Brain microvascular endothelial cell (primary cell): ENCODE results near the gene NISCH.

ENCODE experiments used
- DNase-seq: peaks from one replicate; pipeline ENCODE4 v3.0.0-alpha.2; 2020
- H3K27ac ChIP-seq: fragments of 250-450 bp; sonication (Bioruptor Pico); 2 replicates; pipeline ENCODE4 v1.5.1; 2020; ENCODE audit warnings: mild to moderate bottlenecking, moderate library complexity
- H3K27me3 ChIP-seq: fragments of 250-450 bp; sonication (Bioruptor Pico); replicated peaks from 2 replicates; pipeline ENCODE4 v1.5.1; 2020; ENCODE audit warnings: mild to moderate bottlenecking
- H3K36me3 ChIP-seq: fragments of 250-450 bp; sonication (Bioruptor Pico); replicated peaks from 2 replicates; pipeline ENCODE4 v1.5.1; 2020; ENCODE audit warnings: mild to moderate bottlenecking
- H3K4me3 ChIP-seq: 2 replicates; pipeline ENCODE4 v1.5.1; 2011; ENCODE audit warnings: low read depth, mild to moderate bottlenecking, control low read depth, low read length, moderate library complexity
- in situ Hi-C: cut with HindIII; loops from 2 replicates; pipeline ENCODE4 v1.10.0; 2017; ENCODE audit warnings: low sequenced_read_pairs, low pct_ligation_motif_present
- TF ChIP-seq, protein P1 (sequence below): IDR thresholded peaks from 2 replicates; pipeline ENCODE4 v1.5.1; 2011; ENCODE audit warnings: low read depth, mild to moderate bottlenecking, moderate library complexity, low read length, control low read depth, inconsistent platforms; ENCODE audit errors: missing control alignments

The NISCH gene

DNA sequence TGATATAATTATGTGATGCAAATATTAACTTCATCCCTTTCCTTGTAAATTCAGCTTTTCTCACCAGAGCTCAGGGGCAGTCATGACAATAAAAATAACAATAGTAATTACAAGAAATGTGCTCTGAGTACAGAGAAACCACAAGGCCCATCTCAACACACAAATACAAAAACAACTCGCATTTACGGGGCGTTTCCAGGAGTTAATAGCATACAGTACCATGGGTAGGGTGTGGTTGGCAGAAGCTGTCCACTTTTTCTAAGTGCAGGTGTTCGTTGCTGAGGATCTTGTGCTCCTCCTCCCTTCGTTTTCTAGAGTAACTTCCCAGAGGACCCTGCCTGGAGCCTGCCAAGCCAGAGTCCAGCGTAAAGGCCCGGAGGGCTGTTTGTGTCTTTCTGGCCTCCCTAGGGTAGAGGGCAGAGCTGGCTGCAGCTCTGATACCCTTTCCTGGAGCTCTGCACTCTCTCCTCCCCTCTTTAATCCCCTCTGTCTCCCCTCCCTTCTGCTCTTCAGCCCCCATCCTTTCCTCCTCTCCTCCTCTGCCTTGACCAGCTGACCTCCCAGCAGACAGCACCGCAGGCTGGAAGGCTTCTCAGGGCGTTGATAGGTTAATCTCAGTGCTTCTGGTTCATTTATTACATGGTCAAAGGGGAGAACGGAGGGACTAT is 21.9 kb upstream of the NISCH start:
- H3K36me3 ChIP-seq, result no peaks in the 10 kb centered on the region
- H3K27me3 ChIP-seq, result no peaks in the 10 kb centered on the region
- in situ Hi-C loops, result no loop called here
- no peak for DNase-seq
- TF ChIP-seq, protein P1, sequence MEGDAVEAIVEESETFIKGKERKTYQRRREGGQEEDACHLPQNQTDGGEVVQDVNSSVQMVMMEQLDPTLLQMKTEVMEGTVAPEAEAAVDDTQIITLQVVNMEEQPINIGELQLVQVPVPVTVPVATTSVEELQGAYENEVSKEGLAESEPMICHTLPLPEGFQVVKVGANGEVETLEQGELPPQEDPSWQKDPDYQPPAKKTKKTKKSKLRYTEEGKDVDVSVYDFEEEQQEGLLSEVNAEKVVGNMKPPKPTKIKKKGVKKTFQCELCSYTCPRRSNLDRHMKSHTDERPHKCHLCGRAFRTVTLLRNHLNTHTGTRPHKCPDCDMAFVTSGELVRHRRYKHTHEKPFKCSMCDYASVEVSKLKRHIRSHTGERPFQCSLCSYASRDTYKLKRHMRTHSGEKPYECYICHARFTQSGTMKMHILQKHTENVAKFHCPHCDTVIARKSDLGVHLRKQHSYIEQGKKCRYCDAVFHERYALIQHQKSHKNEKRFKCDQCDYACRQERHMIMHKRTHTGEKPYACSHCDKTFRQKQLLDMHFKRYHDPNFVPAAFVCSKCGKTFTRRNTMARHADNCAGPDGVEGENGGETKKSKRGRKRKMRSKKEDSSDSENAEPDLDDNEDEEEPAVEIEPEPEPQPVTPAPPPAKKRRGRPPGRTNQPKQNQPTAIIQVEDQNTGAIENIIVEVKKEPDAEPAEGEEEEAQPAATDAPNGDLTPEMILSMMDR, result no peak
- no peak overlapping the region for H3K27ac ChIP-seq
- no peak overlapping the region for H3K4me3 ChIP-seq

DNA sequence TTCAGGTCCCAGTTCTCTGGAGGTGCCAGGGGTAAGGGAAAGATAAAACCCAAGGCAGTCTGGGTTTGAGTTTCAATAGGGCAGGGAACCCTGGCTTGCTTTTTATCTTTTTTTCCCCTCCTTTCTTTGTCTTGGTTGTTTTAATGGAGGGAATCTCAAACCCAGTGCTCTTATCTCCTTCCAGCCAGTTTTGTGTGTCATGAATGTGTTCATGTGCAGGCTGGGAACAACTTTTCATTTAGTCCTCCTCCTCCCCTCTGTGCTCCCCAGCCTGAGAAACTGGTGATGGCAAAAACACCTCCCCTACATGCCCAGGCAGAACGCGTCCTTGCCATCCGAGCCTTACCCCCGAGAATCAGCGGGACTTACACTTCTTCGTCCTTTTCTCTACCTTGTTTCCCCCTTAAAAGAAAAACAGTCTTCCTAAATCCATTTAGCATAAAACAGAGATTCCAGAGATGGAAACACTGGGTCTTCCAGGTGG is 21.4 kb upstream of the NISCH start:
- Histone ChIP-seq H3K27ac (no peak overlapping the region), H3K36me3 (no peaks in the 10 kb centered on the region), H3K4me3 (no peak overlapping the region), H3K27me3 (no peaks in the 10 kb centered on the region)
- DNase-seq, result no peak
- in situ Hi-C loops, result no loop called here
- TF ChIP-seq, protein P1, result no peak

DNA sequence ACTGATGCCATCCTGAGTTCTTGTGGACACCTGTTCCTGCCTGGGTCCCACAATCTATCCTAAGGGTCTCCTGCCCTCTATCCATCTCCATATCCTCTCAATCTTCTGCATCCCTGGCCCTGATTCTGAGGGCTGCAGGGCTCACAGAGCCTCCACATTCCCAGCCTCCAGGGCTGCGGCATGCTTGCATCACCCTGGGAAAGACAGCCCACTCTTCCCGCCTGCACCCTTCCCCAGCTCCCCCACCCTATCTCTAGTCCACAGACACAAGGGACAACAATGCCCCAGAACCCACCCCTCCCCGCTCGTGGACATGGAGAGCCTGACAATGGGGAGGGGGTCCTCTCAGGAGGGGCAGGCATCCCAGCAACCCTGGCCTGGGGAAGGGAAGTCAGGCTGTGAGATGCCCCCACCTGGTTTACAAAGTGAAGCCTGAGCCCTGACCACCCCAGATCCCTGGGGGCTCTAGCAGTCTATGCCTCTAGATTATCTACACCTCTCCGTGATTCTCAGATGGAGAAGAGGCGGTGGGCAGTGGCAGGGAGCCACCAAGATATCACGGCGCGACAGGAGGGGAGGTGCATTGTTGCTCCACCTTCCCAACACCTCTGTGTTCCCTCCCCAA is 20.8 kb upstream of the NISCH start:
- H3K36me3 ChIP-seq, result no peaks in the 10 kb centered on the region
- H3K4me3 ChIP-seq, result no peak overlapping the region
- H3K27ac ChIP-seq, result no peak overlapping the region
- DNase-seq, result no peak
- TF ChIP-seq, protein P1, result no peak
- H3K27me3 ChIP-seq, result no peaks in the 10 kb centered on the region
- in situ Hi-C loops, result no loop called here

DNA sequence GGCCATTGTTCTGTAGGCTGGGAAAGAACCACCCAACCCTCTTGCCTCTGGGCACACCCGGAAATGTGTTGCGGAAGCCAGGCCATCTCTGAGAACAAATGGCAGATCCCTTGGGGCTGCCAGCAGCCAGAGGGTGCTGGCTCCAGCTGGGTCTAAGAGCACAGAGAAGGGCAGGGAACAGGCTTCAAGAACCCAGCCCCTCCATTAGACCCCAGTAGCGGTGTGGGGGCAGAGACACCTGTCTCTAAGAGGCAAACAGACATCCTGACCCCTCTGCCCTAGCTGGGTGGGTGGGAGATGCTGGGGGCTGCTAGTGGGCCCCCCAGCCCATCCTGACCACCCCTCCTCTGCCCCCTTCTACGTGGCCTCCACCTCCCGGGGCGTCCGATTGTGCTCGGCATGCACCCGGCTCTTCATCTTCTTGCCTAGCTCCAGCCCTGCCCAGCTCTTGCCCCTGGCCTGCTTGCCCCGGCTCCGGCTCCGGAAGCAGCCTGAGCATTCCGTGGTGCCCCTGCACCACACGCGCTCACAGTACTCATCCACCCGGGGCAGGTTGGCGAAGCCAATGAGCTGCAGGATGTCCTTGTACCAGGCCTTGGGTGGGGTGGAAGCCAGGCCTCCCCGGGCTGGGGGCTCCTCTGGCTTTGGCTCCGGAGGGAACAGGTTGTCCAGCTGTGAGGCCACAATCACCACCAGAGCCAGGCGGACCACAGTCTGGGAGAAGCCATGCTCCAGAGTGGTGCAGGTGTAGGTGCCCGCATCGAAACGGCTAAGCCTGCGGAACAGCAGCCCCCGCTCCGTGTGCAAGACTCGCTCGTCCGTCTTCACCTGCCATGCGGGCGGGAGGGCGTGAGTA is 19.9 kb upstream of the NISCH start:
- in situ Hi-C loops, result no loop called here

DNA sequence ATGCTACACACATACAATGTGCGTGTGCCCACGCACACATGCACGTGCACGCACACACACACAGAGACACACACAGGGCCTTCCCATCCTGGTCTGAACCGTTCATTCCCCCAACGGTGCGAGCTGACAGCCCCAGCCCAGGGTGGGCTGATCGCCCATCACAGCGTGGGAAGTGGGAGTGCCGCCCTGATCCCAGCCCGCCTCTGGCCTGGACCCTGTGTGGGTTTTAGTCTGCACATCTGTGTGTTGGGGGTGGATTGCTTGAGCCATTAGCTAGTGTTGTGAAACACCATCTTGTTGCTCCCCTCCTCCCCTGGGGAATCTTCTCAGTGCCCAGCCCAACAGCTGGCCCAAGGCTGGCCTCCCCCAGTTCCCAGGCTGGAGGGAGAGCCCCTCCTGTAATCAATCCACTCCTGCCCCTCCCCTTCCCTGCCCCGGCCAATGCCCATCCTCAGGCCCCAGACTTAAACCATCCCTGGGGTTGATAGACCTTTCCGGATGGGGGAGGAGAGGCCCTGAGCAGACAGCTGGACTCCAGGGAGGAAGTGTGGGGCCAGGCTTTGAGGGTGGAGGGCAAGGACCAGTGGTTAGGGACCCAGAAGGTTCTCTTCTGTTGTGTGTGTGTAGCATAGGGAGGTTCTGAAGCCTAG is 18.8 kb upstream of the NISCH start:
- no peak for DNase-seq
- Histone ChIP-seq H3K27ac (no peak overlapping the region), H3K36me3 (no peaks in the 10 kb centered on the region), H3K27me3 (no peaks in the 10 kb centered on the region), H3K4me3 (no peak overlapping the region)
- in situ Hi-C loops, result no loop called here
- TF ChIP-seq, protein P1, result no peak

More for the DNA sequence above, 19.9 kb upstream of the NISCH start:
- TF ChIP-seq, protein P1, result no peak
- H3K27ac ChIP-seq, result no peak overlapping the region
- H3K36me3 ChIP-seq, result no peaks in the 10 kb centered on the region
- no peak for DNase-seq
- no peaks in the 10 kb centered on the region for H3K27me3 ChIP-seq
- no peak overlapping the region for H3K4me3 ChIP-seq
